HG03066 (cell line): ENCODE measurements around the gene GPR151.

Experiments used
- ATAC-seq: cut with Tn5 transposase; IDR thresholded peaks from one replicate; pipeline ENCODE4 v1.9.1; 2021; ENCODE audit warnings: low read depth; ENCODE audit not compliant: unreplicated experiment

Gene GPR151

DNA sequence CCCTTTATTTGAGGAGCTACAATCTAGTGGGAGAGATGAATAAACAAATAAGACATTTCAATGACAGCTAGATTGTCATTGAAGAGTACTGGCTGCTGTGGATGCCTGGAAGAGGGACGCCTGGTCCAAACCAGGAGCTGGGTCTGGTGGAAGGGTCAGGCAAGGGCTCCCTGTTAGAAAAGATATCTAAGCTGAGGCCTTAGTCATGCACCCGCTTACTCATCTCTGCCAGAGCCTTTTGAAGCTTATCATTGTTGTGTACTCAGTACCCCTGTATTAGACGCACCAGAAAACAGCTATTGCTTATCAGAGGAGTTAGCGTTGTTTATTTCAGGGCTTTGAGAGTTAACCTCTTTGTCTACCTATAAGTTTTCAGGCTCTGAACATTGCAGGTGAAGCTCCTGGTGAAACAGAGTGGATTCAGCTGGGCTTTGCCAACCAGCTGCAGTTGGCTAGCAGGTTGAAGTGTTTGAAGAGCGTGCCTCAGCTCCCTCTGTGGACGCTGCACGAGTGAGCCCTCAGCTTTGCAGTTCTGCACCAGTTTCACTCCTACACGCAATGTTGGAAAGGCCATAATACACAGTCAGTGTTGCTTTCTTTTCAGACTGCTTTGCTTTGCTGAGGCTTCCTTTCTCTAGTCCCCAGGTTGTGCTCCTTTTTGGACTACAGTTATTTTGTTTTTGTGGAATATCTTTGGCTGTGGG, 5.6 kb upstream of the GPR151 start:
- no peak for ATAC-seq

DNA sequence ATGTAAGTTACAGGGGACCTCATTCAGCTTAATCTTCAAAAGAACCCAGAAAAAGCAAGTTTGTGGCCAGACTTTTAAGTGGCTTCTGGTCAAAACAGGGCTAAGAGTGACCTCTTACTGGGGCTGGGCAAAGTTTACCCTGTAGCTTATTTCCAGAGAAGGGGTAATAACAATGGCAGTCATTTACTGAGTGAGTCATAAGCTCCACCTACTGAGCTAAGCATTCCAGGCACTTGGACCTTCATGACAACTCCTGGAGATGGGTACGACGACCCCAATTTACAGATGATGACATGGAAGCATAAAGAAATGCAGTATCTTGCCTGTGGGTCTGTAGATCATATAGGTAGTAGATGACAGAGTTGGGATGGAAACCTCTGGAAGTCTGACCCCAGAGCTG, 4.7 kb upstream of the GPR151 start:
- no peak for ATAC-seq

DNA sequence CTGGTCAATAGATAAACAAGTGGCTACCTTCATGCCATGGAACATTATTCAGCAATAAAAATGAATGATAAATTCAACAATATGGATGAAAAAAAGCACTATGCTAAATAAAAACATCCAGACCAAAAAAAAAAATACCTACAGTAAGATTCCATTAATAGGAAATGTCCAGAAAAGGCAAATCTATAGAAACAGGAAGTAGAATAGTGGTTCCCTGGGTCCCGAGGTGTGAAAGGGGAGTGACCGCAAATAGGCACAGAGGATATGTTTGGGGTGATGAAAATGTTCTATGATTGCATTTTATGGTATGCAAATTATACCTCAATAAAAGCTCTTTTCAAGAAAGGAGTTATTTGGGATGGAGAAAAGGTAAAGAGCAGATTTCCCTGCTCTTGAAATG, 3.6 kb upstream of the GPR151 start:
- ATAC-seq = no peak

DNA sequence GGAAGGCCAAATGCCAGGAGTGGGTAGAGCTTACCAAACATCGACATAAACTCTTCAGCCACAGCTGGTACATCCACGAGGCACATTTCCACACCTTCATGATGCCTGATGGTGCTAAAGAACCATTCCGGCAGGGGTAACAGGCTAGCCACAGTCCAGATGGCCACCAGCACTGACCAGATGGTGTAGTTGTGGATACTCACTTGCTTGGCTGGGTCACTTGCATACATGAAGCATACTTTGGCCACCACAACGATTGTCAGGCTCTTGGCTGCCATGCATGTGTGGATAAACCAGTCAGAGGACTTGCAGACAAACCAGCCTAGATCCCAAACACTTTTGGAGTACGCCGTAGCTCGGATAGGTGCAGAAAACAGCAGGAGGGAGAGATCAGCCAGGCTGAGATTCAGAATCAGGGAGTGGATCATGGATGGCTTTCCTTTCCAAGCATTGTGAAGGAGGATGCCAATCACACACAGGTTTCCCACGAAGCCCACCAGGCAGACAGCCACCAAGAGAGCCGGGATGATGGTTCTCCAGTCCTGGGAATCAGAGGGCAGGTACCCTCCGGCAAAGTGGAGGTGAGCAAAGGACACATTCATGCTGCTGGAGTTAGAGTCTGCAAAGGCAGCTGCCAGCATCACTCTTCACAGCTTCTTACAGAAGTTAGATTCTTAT, 378 bp downstream of the GPR151 start:
- no peak for ATAC-seq

DNA sequence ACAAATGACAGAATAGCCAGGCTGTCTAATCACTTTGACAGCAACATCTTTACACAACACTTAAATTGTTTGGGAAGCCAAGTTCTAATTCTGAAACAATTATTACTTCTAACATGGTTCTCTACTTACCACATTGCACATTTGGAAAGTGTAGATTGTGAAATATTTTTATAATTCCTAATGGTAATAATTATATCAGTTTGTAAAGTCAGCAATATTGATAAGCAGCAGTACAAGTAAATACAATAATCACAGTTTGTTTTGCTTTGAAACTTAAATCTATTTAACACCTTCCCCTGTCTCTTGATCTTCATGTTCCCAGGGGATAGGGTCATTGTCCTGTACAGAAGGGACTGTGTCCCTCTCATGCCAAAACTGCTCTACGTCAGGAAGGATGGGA, 1.4 kb downstream of the GPR151 start:
- ATAC-seq = no peak

DNA sequence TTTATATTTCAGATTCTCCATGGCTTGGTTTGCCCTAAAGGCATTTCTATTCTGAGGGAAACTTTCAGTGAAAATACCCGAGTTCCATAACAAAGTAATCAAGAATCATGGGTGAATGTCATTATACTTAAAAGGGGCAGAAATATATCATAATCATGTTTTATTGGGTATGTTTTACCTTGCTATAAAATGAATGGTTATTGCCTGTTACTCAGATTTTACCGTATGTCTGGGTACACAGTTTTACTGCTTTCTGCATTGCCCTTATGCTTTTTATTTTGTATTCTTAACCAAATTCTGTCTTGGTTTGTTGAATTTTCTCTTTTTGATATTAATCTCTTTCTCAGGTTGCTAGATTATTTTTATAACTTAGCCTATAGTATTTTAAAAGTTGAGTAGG, 2.5 kb downstream of the GPR151 start:
- no peak for ATAC-seq

DNA sequence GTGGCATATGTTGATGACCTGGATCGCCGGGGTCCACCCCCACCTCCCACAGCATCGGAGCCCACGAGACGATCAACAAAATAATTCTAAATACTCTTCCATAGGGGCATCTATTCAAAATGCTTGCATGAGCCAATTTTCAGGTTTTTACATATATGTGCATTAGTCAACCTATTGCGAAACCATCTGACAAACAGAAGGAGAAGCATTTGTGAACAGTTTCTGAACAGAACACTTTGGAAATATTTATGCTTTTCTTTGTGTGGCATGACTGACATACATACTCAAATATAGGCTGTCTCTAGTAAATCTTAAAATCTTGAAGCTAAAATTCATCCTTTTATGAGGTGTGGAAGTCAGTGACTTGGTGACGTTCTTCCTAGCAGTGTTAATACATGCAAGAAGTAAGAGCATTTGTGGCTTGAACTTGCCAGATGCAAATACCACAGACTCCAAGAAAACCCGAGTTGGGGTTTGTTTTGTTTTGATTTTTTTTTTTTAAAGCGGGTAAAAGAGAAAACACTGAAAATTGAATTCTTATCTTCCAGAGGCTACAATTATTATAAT, 5.3 kb downstream of the GPR151 start:
- ATAC-seq = no peak

DNA sequence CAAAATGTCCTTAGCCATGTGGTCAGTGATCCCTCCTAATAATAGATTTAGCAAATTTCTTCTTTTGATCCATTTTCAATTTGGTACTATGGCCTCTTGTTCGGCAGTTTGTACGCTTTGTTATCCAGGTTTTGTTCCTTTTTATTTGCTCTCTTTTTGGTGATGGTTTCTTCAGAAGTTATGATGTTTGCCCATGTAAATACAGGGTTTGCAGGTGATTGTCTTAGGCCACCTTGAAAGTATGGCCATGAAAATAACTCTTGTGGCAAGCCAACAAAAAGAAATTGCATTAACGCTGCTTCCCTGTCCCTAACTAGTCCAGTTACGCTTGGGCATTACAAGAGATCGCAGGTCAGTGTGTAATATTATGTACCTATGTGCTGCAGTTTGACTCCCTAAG, 8.6 kb downstream of the GPR151 start:
- no peak for ATAC-seq

DNA sequence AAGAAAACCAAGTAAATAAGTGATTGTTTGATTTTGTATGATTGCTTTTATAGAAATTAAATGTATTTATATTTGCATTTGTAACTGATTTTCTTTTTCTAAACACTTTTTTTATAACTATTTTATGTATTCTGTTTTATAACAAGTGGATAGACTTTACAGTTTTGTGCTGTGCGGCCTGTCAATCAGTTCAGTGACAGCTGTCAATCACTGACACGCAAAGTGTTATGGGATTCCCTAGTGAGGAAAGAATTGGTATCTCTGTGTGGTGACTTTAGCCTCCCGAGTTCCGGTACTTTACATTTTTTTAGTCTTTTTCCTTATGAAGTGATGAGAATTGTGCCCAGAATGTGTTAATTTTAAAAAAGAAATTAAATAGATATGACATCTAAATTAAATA, 16.3 kb downstream of the GPR151 start:
- no peak for ATAC-seq

DNA sequence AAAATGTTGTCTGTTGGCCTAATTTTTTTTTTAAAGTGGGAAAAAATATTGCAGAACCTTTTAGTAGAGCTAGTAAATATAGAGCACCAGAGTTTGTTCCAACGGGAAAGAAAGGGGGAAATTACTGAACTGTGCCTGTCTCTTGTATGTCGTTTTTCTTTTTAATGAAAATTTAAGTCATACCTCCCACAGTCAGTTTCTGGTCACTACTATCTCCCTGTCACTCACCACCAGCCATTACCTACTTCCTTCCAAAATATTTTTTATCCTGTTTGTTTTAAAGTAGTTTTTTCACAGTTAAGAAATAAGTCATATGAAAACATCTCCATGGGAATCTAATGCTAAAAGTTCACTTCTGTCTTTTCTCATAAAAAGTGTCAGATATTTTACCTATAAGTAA, 21.3 kb downstream of the GPR151 start:
- no peak for ATAC-seq

DNA sequence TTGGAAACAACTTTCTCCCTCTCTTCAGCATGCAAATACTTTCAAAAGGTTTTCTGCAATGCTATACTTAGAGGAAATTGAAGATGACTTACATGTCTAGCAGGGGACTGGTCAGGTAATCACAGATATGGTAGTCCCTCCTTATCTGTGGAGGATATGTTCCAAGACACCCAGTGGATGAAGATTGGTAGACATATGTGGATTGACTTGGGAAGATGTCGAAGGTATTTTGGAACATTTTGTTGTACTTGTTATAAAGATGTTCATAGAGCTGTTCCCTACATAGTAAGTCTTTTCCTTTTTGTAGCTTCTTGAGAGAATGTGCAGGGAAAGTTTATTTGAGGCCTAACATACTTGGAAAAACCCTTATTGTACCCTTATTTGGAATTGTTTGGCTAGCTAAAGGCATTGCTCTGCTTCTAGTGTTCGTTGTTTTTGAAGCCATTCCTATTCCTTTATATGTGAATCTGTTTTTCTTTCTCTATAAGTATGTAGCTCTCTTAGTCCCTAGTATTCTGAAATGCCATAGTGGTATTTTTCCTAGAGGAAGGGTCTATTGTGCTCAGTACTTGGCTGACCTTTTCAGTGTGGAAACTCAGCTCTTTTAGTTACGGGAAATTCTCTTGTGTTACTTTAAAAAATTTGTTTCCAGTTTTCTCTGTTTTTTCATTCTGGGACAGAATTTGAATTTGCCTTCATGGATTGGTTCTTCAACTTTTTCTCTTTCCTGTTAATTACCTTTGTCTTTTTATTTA, 25.7 kb downstream of the GPR151 start:
- no peak for ATAC-seq

DNA sequence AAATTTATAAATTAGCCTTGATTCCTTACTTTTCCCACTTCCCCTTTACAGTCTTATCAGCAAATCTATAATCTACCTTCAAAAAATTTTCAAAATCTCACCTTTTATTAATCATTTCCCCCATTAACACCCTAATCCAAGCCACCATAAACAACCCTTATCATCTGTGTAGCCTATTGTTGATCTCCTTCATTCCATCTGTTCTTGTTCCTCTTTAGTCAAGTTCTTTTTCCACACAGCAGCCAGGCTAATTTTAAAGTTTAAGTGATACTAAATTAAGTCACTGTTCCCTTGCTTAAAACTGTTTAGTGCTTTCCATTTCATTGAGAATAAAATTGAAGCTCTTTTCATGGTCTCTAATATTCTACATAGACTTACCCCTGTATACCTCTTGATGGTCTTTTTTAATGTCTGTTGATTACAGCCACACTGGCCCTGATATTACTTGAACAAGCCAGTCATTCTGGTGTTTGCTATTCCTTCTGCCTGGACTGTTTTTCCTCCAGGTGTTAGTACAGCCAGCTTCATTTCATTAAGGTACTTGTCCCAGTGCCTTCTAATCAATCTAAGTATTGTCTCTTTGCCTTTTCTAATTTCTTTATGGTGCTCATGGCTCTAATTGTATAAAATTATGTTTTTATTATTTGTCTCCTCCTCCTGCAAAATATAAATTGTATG, 31.1 kb downstream of the GPR151 start:
- no peak for ATAC-seq

DNA sequence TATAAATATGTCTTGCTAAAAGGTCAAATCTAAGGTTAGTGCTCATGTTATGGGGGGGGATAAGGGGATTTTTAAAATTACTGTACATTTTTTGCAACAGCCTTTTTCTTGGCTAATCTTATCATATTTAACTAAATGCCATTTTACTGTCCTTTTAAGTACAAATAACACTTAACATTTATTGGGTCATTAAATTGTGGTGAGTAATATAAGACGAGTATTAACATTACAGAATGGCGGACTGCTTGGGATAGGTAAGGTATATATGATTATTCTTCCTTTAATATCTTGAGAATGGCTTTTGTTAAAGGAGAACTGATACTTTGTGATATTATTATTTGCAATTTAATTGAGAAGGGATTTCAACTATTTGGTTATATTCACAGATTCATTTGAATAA, 33.2 kb downstream of the GPR151 start:
- ATAC-seq = no peak

DNA sequence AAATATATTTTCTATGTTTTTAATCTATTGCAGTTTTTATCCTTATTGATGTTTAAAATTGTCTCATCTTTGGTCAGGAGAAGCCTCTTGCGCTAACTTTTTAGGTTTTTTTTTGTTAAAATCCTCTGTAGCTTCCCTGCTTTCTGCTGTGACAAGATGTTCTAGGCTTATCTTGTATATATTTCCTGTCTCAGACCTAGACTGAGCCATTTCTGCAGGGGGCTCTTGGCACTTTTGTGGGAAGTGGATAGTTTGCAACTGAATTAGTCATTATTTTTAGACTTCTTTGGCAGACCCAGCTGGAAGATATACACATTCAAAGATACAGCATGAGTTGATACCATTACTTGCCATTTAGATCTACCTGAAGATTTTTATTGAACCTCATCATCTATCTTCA, 40.1 kb downstream of the GPR151 start:
- ATAC-seq = no peak

DNA sequence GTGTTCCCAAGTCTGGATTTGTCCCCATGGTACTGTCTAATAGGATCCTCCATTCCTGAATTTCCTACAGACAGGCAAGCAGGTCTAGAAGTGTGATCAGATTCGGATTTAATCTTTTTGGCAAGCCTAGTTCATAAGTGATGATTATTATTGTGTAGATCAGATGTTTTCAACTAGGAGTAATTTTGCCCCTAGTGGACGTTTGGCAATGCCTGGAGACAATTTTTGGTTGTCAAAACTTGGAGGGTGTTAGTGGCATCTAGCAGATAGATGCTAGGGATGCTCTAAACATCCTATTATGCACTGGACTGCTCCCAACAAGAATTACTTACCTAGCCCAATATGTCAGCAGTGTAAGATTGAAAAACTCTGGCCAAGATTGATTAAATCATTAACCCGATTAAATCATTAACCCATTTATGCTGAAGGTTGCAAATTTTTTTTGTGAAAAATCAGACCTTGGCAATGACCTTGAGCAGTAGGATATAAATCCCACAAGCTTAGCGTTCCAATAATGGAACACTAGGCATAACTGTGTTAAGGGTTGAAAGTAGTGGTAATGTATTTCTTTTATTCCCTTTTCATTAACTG, 40.7 kb downstream of the GPR151 start:
- no peak for ATAC-seq

DNA sequence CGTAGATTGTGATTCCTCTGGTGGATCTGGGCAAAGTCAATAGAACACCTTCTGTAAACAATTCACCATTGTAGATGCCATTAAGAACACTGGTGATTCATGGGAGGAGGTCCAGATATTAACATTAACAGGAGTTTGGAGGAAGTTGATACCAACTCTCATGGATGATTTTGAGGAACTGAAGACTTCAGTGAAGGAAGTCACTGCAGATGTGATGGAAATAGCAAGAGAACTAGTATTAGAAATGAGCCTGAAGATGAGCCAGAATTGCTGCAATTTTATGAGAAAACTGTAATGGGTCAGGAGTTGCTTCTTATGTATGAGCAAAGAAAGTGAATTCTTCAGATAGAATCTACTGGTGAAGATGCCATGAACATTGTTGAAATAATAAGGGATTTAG, 41.9 kb downstream of the GPR151 start:
- no peak for ATAC-seq

DNA sequence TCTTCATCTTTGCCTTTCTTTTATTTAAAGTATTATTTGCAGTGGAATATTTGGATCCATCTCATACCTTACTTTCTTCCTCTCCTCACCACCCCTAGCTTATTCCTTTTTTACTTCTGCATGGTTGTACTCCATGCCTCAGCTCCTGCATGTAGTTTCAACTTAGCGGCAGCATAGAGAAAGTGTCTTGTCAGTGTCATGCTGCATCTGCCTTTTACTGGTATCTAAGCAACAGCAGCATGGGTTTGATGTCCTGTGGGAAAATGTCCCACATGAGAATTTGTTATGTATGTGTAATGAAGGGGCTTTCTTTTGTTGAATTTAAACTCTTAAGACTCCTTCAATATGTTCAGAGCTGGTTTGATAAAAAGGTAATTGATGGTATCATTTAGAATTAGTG, 48.2 kb downstream of the GPR151 start:
- ATAC-seq = no peak

DNA sequence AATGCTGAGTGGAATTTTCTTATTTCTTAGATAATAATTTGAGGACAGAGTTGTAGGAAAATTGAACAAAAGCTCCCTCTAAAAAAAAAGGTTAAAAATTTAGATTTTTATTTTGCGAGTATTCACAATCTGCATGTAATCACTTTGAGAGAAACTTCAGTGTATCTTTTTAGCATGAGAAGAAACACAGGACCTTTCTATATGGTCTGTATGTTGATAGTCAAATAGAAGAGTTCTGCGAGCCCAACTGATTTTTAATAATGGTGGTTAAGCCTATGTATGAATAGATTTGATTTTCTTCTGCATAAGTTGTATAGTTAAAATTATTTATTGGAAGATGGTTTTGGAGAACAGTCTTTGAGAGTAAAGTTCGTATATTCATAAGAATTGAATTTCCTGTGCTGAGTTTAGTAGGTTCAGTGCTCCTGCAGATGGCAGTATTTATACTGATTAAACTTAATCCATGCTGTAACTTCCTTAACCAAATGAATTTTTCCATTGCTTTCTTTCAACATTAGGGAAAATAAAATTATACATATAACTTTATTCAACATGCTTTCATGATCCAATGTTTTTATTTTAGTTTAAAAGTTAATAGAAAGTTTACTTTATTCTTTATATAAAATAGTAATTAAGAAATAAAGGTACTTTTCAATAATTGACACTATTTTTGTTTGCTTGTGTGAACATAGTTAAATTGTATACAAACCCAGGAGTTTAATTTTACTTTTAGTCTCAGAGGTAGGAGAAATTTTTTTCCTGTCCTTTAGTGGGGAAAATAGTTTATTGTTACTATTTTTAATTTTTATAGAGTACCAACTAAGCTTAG, 49.3 kb downstream of the GPR151 start:
- ATAC-seq = no peak

DNA sequence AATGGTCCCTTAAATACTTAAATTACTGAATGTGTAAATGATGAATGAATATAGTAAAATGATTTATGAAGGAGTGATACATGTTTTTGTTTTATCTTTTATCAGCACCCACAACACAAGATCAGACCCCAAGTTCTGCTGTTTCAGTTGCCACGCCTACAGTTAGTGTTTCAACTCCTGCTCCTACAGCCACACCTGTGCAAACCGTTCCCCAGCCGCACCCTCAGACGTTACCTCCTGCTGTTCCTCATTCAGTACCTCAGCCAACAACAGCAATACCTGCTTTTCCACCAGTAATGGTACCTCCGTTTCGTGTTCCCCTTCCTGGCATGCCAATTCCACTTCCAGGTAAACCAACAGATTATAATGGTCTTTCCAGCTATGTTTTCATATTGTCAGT, 52.5 kb downstream of the GPR151 start:
- no peak for ATAC-seq
